Measurements from ENCODE around the gene KRTAP9-9. TPM values are rescaled to one million over a fixed set of nuclear protein-coding genes. Genes with fewer than 3 reads are reported as not detected.
"Not testable (repeated sequence)": the region's sequence is repeated elsewhere in the genome, so short reads cannot be mapped to it uniquely, and the experiment has no call there.

The KRTAP9-9 gene
- total and polyA plus RNA-seq, 2 donors (not counting 1 experiment from before 2014, with no cell fraction given): not detected

DNA sequence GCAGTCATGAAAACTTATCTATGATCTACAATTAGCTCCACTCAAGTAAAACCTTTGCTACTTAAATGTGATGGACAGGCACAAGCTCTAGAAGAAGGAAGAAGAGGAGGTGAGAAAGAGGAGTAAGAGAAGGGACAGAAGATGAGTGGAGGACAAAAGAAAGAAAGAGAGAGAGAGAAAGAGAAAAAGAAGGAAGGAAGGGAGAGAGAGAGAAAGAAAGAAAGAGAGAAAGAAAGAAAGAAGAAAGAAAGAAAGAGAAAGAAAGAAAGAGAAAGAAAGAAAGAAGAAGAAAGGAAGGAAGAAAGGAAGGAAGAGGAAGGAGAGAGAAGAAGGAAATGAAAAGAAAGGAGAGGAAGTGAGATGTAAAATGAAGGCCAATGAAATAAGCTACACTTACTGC is 25.1 kb upstream of the KRTAP9-9 start:
- H3K4me1 Mint-ChIP-seq: peaks cover 2% of the 10 kb centered on the region
- Histone ChIP-seq H3K9me3 (ENCODE audit: control extremely low read depth in 1 of 3, control insufficient read depth in 2 of 3, insufficient read depth in 1 of 3, low read length in 2 of 3) (peaks cover 0 to 3% (median 0%) of the 10 kb centered on the region in 3 donors), H3K9ac (ENCODE audit: low read length) (no peak overlapping the region), H3K79me2 (ENCODE audit: control insufficient read depth, insufficient read depth, low read length) (no peaks in the 10 kb centered on the region), H3K36me3 (replicated peaks in 1 of 2; ENCODE audit: control extremely low read depth in 1 of 2, control insufficient read depth in 1 of 2, extremely low read depth in 1 of 2, insufficient read depth in 2 of 2, low read length in 1 of 2) (no peaks in the 10 kb centered on the region), H3K4me1 (ENCODE audit: control insufficient read depth in 2 of 2, insufficient read depth in 2 of 2, low read length in 2 of 2) (peaks cover 0 to 4% of the 10 kb centered on the region in 2 donors), H3K4me3 (ENCODE audit: control extremely low read depth in 1 of 5, extremely low read depth in 1 of 5, insufficient read depth in 1 of 5, low read depth in 2 of 5, low read length in 4 of 5) (no peak overlapping the region), H4K20me1 (ENCODE audit: control insufficient read depth, insufficient read depth, low read length, poor library complexity, severe bottlenecking) (no peaks in the 10 kb centered on the region), H3K27me3 (replicated peaks in 1 of 4; ENCODE audit: control extremely low read depth in 1 of 4, control insufficient read depth in 3 of 4, insufficient read depth in 4 of 4, low read length in 3 of 4) (no peaks in the 10 kb centered on the region), H3K4me2 (replicated peaks; ENCODE audit: low read depth, low read length, poor library complexity, severe bottlenecking) (no peak overlapping the region), H3K27ac (ENCODE audit: low read length in 2 of 2) (no peak overlapping the region), H2AFZ (ENCODE audit: insufficient read depth, low read depth, low read length, poor library complexity, severe bottlenecking) (no peak overlapping the region)
- H3K9me3 Mint-ChIP-seq (ENCODE audit: insufficient read depth): no peaks in the 10 kb centered on the region
- peaks cover 38% of the 10 kb centered on the region for H3K27me3 Mint-ChIP-seq
- ChIA-PET POLR2A (no interaction called here), CTCF (no interaction called here)
- no peak overlapping the region for H3K27ac Mint-ChIP-seq
- intact Hi-C loops (cut with micrococcal nuclease): no loop called here
- no peak for DNase-seq
- TF ChIP-seq EZH2 (IDR thresholded peaks at IDR 0.05; ENCODE audit: borderline replicate concordance, insufficient read depth, low read depth, low read length, poor library complexity, severe bottlenecking): no peak
- TF ChIP-seq, protein P1, sequence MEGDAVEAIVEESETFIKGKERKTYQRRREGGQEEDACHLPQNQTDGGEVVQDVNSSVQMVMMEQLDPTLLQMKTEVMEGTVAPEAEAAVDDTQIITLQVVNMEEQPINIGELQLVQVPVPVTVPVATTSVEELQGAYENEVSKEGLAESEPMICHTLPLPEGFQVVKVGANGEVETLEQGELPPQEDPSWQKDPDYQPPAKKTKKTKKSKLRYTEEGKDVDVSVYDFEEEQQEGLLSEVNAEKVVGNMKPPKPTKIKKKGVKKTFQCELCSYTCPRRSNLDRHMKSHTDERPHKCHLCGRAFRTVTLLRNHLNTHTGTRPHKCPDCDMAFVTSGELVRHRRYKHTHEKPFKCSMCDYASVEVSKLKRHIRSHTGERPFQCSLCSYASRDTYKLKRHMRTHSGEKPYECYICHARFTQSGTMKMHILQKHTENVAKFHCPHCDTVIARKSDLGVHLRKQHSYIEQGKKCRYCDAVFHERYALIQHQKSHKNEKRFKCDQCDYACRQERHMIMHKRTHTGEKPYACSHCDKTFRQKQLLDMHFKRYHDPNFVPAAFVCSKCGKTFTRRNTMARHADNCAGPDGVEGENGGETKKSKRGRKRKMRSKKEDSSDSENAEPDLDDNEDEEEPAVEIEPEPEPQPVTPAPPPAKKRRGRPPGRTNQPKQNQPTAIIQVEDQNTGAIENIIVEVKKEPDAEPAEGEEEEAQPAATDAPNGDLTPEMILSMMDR (IDR thresholded peaks at IDR 0.05): no peak
- no peak overlapping the region for H3K4me3 Mint-ChIP-seq
- ATAC-seq (ENCODE audit: low read depth): no peak

DNA sequence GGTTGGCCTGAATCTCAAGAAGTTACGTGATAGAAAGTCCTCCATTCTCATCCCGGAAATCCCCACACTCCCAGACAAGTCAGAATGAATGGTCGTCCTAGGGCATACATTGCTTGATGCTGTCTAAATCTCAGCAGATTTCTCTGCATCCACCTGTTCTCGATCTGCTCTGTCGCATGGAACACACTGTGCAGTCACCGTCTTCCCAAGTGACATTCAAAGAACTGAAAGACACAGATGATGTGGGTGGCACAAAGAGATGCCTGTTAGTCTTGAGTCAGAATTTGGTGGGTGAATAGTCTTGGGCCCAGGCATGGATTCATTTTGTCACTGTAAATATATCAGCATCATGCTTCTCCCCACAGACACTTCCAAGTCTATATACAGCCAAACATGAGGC is 23.5 kb upstream of the KRTAP9-9 start:
- H3K4me3 ChIP-seq (ENCODE audit: control extremely low read depth in 1 of 5, extremely low read depth in 1 of 5, insufficient read depth in 1 of 5, low read depth in 2 of 5, low read length in 4 of 5): no peak overlapping the region
- CTCF ChIA-PET: no interaction called here
- Mint-ChIP-seq H3K4me3 (no peak overlapping the region), H3K4me1 (peaks cover 2% of the 10 kb centered on the region), H3K9me3 (ENCODE audit: insufficient read depth) (no peaks in the 10 kb centered on the region), H3K27me3 (peaks cover 45% of the 10 kb centered on the region), H3K27ac (no peak overlapping the region)
- intact Hi-C loops (cut with micrococcal nuclease): no loop called here
- peaks cover 0 to 4% of the 10 kb centered on the region in 2 donors for H3K4me1 ChIP-seq (ENCODE audit: control insufficient read depth in 2 of 2, insufficient read depth in 2 of 2, low read length in 2 of 2)
- ATAC-seq (ENCODE audit: low read depth) (no peak), DNase-seq (no peak)
- TF ChIP-seq, protein P1 (IDR thresholded peaks at IDR 0.05): no peak
- no peak for TF ChIP-seq EZH2 (IDR thresholded peaks at IDR 0.05; ENCODE audit: borderline replicate concordance, insufficient read depth, low read depth, low read length, poor library complexity, severe bottlenecking)
- H3K36me3 ChIP-seq (replicated peaks in 1 of 2; ENCODE audit: control extremely low read depth in 1 of 2, control insufficient read depth in 1 of 2, extremely low read depth in 1 of 2, insufficient read depth in 2 of 2, low read length in 1 of 2): no peaks in the 10 kb centered on the region
- H3K9me3 ChIP-seq (ENCODE audit: control extremely low read depth in 1 of 3, control insufficient read depth in 2 of 3, insufficient read depth in 1 of 3, low read length in 2 of 3): peaks cover 0 to 3% (median 0%) of the 10 kb centered on the region in 3 donors
- H3K79me2 ChIP-seq (ENCODE audit: control insufficient read depth, insufficient read depth, low read length): no peaks in the 10 kb centered on the region
- POLR2A ChIA-PET: no interaction called here
- no peaks in the 10 kb centered on the region for H4K20me1 ChIP-seq (ENCODE audit: control insufficient read depth, insufficient read depth, low read length, poor library complexity, severe bottlenecking)
- H2AFZ ChIP-seq (ENCODE audit: insufficient read depth, low read depth, low read length, poor library complexity, severe bottlenecking): no peak overlapping the region
- H3K4me2 ChIP-seq (replicated peaks; ENCODE audit: low read depth, low read length, poor library complexity, severe bottlenecking): no peak overlapping the region
- 95% methylated on average over 6 of the region's 6 CpGs for WGBS (ENCODE audit: insufficient coverage)
- H3K27me3 ChIP-seq (replicated peaks in 1 of 4; ENCODE audit: control extremely low read depth in 1 of 4, control insufficient read depth in 3 of 4, insufficient read depth in 4 of 4, low read length in 3 of 4): no peaks in the 10 kb centered on the region
- H3K27ac ChIP-seq (ENCODE audit: low read length in 2 of 2): no peak overlapping the region
- no peak overlapping the region for H3K9ac ChIP-seq (ENCODE audit: low read length)

DNA sequence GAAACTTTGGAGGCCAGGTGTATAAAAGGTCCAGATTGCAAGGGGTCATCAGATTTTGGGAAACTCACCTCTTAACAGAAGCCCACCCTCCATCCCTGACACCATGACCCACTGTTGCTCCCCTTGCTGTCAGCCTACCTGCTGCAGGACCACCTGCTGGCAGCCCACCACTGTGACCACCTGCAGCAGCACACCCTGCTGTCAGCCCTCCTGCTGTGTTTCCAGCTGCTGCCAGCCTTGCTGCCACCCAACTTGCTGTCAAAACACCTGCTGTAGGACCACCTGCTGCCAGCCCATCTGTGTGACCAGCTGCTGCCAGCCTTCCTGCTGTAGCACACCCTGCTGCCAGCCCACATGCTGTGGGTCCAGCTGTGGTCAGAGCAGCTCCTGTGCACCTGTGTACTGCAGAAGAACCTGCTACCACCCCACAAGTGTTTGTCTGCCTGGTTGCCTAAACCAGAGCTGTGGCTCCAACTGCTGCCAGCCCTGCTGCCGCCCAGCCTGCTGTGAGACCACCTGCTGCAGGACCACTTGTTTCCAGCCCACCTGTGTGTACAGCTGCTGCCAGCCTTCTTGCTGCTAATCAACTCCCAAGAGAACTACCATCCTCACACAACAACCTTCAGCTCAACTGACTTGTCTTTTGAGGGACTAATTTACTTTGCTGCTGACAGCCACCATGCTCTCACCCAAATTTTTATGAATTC is 22.6 kb upstream of the KRTAP9-9 start, which contains the start of gene KRTAP9-3:
TSS of gene KRTAP9-3 (plus strand) at position 51 of the 707 bp plus-strand sequence. CDS start at position 104, 53 bp downstream.
- H4K20me1 ChIP-seq (ENCODE audit: control insufficient read depth, insufficient read depth, low read length, poor library complexity, severe bottlenecking); H3K27ac Mint-ChIP-seq; H3K4me2 ChIP-seq (replicated peaks; ENCODE audit: low read depth, low read length, poor library complexity, severe bottlenecking); intact Hi-C loops (cut with micrococcal nuclease); CTCF ChIA-PET; H3K36me3 ChIP-seq (replicated peaks in 1 of 2; ENCODE audit: control extremely low read depth in 1 of 2, control insufficient read depth in 1 of 2, extremely low read depth in 1 of 2, insufficient read depth in 2 of 2, low read length in 1 of 2); H2AFZ ChIP-seq (ENCODE audit: insufficient read depth, low read depth, low read length, poor library complexity, severe bottlenecking); ATAC-seq (ENCODE audit: low read depth); H3K9me3 ChIP-seq (ENCODE audit: control extremely low read depth in 1 of 3, control insufficient read depth in 2 of 3, insufficient read depth in 1 of 3, low read length in 2 of 3); H3K27ac ChIP-seq (ENCODE audit: low read length in 2 of 2); POLR2A ChIA-PET; H3K9ac ChIP-seq (ENCODE audit: low read length); H3K79me2 ChIP-seq (ENCODE audit: control insufficient read depth, insufficient read depth, low read length); H3K4me1 ChIP-seq (ENCODE audit: control insufficient read depth in 2 of 2, insufficient read depth in 2 of 2, low read length in 2 of 2); H3K9me3 Mint-ChIP-seq (ENCODE audit: insufficient read depth); DNase-seq; H3K27me3 ChIP-seq (replicated peaks in 1 of 4; ENCODE audit: control extremely low read depth in 1 of 4, control insufficient read depth in 3 of 4, insufficient read depth in 4 of 4, low read length in 3 of 4); H3K4me3 Mint-ChIP-seq; H3K4me1 Mint-ChIP-seq; H3K4me3 ChIP-seq (ENCODE audit: control extremely low read depth in 1 of 5, extremely low read depth in 1 of 5, insufficient read depth in 1 of 5, low read depth in 2 of 5, low read length in 4 of 5): not testable (repeated sequence)
- peaks cover 48% of the 10 kb centered on the region for H3K27me3 Mint-ChIP-seq
- WGBS (ENCODE audit: insufficient coverage): 60% methylated on average over 1 of the region's 1 CpG

All from B cell (primary cell).